GM15510 (cell line): ENCODE data around the gene RAB20.

ENCODE experiments used
- POLR2A ChIP-seq: IDR thresholded peaks from 3 replicates; pipeline ENCODE4 v1.6.1; 2011; ENCODE audit warnings: borderline replicate concordance; ENCODE audit not compliant: insufficient read length; ENCODE audit errors: extremely low read depth

RAB20 gene

GRCh38 chr13:110518571-110518970, 43.0 kb downstream of the RAB20 start:
- TF ChIP-seq POLR2A: no peak

- no peak for TF ChIP-seq POLR2A
Measured at GRCh38 chr13:110518226-110518525, 43.3 kb downstream of the RAB20 start.

- no peak for TF ChIP-seq POLR2A
Measured at GRCh38 chr13:110517505-110518225, 43.9 kb downstream of the RAB20 start.

GRCh38 chr13:110516500-110516899, 45.0 kb downstream of the RAB20 start:
- no peak for TF ChIP-seq POLR2A

- no peak for TF ChIP-seq POLR2A
Measured at GRCh38 chr13:110512198-110512740, 49.3 kb downstream of the RAB20 start.

GRCh38 chr13:110511509-110512181, 49.9 kb downstream of the RAB20 start:
- TF ChIP-seq POLR2A: no peak

GRCh38 chr13:110509971-110510786, 51.3 kb downstream of the RAB20 start:
- TF ChIP-seq POLR2A: no peak

- no peak for TF ChIP-seq POLR2A
Measured at GRCh38 chr13:110509478-110509926, 52.0 kb downstream of the RAB20 start.

GRCh38 chr13:110507678-110508381, 53.7 kb downstream of the RAB20 start:
- no peak for TF ChIP-seq POLR2A

GRCh38 chr13:110506859-110507566, 54.5 kb downstream of the RAB20 start:
- no peak for TF ChIP-seq POLR2A

GRCh38 chr13:110506396-110506795, 55.1 kb downstream of the RAB20 start:
- no peak for TF ChIP-seq POLR2A

- TF ChIP-seq POLR2A: no peak
Measured at GRCh38 chr13:110505594-110505993, 55.9 kb downstream of the RAB20 start.

- TF ChIP-seq POLR2A: no peak
Measured at GRCh38 chr13:110503979-110504499, 57.5 kb downstream of the RAB20 start.
